Keratinocyte (primary cell): ENCODE data around the gene CCER1. TPM values are rescaled to one million over a fixed set of nuclear protein-coding genes. Genes with fewer than 3 reads are reported as not detected.

ENCODE experiments used
- DNase-seq: peaks from one replicate; pipeline ENCODE4 v3.0.0-alpha.2; 2011; ENCODE audit warnings: low read depth, missing footprints, low spot score
- FAIRE-seq: peaks from 2 replicates; lab custom pipeline; 2011; peaks lifted over from hg19 to GRCh38; lab: Jason Lieb, UNC
- H2AFZ ChIP-seq: 2 replicates; pipeline ENCODE4 v1.6.0; 2012; ENCODE audit warnings: low read length, control low read depth, inconsistent platforms; ENCODE audit not compliant: control insufficient read depth
- H3K27ac ChIP-seq: 2 replicates; pipeline ENCODE4 v1.5.1; 2011; ENCODE audit warnings: low read length; ENCODE audit not compliant: control insufficient read depth, insufficient read depth
- H3K27me3 ChIP-seq: 3 replicates; pipeline ENCODE4 v1.6.0; 2011; ENCODE audit warnings: low read length; ENCODE audit not compliant: control insufficient read depth, insufficient read depth; ENCODE audit errors: extremely low read depth
- H3K36me3 ChIP-seq, 2 experiments: 2 replicates in 1 of 2; 3 replicates in 1 of 2; pipeline ENCODE4 v1.5.1; 2011; ENCODE audit warnings: low read length in 2 of 2, mild to moderate bottlenecking in 1 of 2; ENCODE audit not compliant: control insufficient read depth in 2 of 2, insufficient read depth in 2 of 2; ENCODE audit errors: extremely low read depth in 1 of 2
- H3K4me1 ChIP-seq: 3 replicates; pipeline ENCODE4 v1.5.1; 2011; ENCODE audit warnings: low read length; ENCODE audit not compliant: control insufficient read depth, insufficient read depth; ENCODE audit errors: extremely low read depth
- H3K4me2 ChIP-seq: 3 replicates; pipeline ENCODE4 v1.6.0; 2011; ENCODE audit warnings: low read depth, low read length; ENCODE audit not compliant: control insufficient read depth, insufficient read depth; ENCODE audit errors: extremely low read depth
- H3K4me3 ChIP-seq, 3 experiments: fragments of 200-600 bp in 1 of 3; sonication (generic) in 1 of 3; 2 replicates in 2 of 3; 3 replicates in 1 of 3; pipeline ENCODE4 v1.5.1; 2011 to 2016; ENCODE audit warnings: low read length in 3 of 3, mild to moderate bottlenecking in 3 of 3, control low read depth in 2 of 3, inconsistent platforms in 1 of 3, low read depth in 1 of 3, mixed read lengths in 1 of 3, mixed run types in 1 of 3, moderate library complexity in 1 of 3; ENCODE audit not compliant: control insufficient read depth in 2 of 3, insufficient read depth in 2 of 3; ENCODE audit errors: extremely low read depth in 1 of 3
- H3K79me2 ChIP-seq: 2 replicates; pipeline ENCODE4 v1.6.0; 2012; ENCODE audit warnings: low read length; ENCODE audit not compliant: control insufficient read depth, insufficient read depth
- H3K9ac ChIP-seq: 3 replicates; pipeline ENCODE4 v1.6.0; 2011; ENCODE audit warnings: low read length; ENCODE audit not compliant: control insufficient read depth, insufficient read depth; ENCODE audit errors: extremely low read depth
- H3K9me1 ChIP-seq: 3 replicates; pipeline ENCODE4 v1.6.0; 2011; ENCODE audit warnings: low read length; ENCODE audit not compliant: control insufficient read depth, insufficient read depth; ENCODE audit errors: extremely low read depth
- H3K9me3 ChIP-seq: 2 replicates; pipeline ENCODE4 v1.5.1; 2012; ENCODE audit warnings: low read depth, low read length; ENCODE audit not compliant: control insufficient read depth
- H4K20me1 ChIP-seq: 3 replicates; pipeline ENCODE4 v1.6.0; 2011; ENCODE audit warnings: low read length; ENCODE audit not compliant: control insufficient read depth, insufficient read depth; ENCODE audit errors: extremely low read depth
- CTCF ChIP-seq, 3 experiments: IDR thresholded peaks in 1 of 3; conservative IDR thresholded peaks in 1 of 3; optimal IDR thresholded peaks in 1 of 3; 2 replicates in 2 of 3; 3 replicates in 1 of 3; pipeline versions ENCODE3 to v1.5.1; 2011; ENCODE audit warnings: low read length in 3 of 3, mild to moderate bottlenecking in 3 of 3, moderate library complexity in 2 of 3, control low read depth in 1 of 3, inconsistent platforms in 1 of 3; ENCODE audit not compliant: insufficient read depth in 2 of 3; ENCODE audit errors: extremely low read depth in 1 of 3
- EZH2 ChIP-seq: IDR thresholded peaks from one replicate; pipeline ENCODE4 v1.6.1; 2012; ENCODE audit warnings: inconsistent platforms, mild to moderate bottlenecking, low read length, moderate library complexity
- dilution Hi-C: fragments of 300-500 bp; cut with MboI; formaldehyde crosslinking; loops from one replicate; pipeline ENCODE4 v1.7.0; 2020; ENCODE audit warnings: low sequenced_read_pairs; ENCODE audit not compliant: extremely low pct_ligation_motif_present
- polyA plus RNA-seq, 5 experiments: library from polyadenylated mRNA; depleted of rRNA in 3 of 5; stranded (reverse) in 3 of 5; stranded (forward) in 1 of 5; unstranded in 1 of 5; fragments of >200 nt; gene quantifications; 1 replicate in 1 of 5; 2 replicates in 3 of 5; 3 replicates in 1 of 5; pipeline versions ENCODE4 v1.2.1 to v1.2.3, GENCODE V29; 2011 to 2012; ENCODE audit warnings: missing spikeins in 2 of 5, low read depth in 1 of 5, low replicate concordance in 1 of 5

The CCER1 gene
- polyA plus RNA-seq, 1 donor (not counting 4 experiments of a cell fraction or from before 2014, with no cell fraction given) = not detected

GRCh38 chr12:90972226-90972625 is 17.2 kb upstream of the CCER1 start:
- dilution Hi-C loops = no loop called here
- Histone ChIP-seq H3K27me3 (no peaks in the 10 kb centered on the region), H4K20me1 (no peaks in the 10 kb centered on the region), H3K9ac (no peak overlapping the region), H3K9me1 (no peaks in the 10 kb centered on the region), H3K27ac (no peak overlapping the region), H2AFZ (no peak overlapping the region), H3K9me3 (no peaks in the 10 kb centered on the region), H3K79me2 (no peaks in the 10 kb centered on the region), H3K4me3 (no peak overlapping the region), H3K36me3 (no peaks in the 10 kb centered on the region), H3K4me1 (peaks cover 4% of the 10 kb centered on the region), H3K4me2 (no peak overlapping the region)
- DNase-seq (no peak), FAIRE-seq (no peak)
- TF ChIP-seq EZH2 = no peak
- TF ChIP-seq CTCF (optimal IDR thresholded peaks at IDR 0.05 in 1 of 3, IDR thresholded peaks at IDR 0.05 in 1 of 3, conservative IDR thresholded peaks at IDR 0.05 in 1 of 3; ENCODE audit: extremely low read depth in 1 of 3, insufficient read depth in 2 of 3, low read length in 3 of 3) = no peak

- dilution Hi-C loops = no loop called here
- H3K27me3 ChIP-seq = no peaks in the 10 kb centered on the region
- H3K4me3 ChIP-seq = no peak overlapping the region
- no peaks in the 10 kb centered on the region for H3K36me3 ChIP-seq
- H3K9ac ChIP-seq = no peak overlapping the region
- no peaks in the 10 kb centered on the region for H3K9me3 ChIP-seq
- H3K27ac ChIP-seq = no peak overlapping the region
- no peaks in the 10 kb centered on the region for H3K9me1 ChIP-seq
- H3K79me2 ChIP-seq = no peaks in the 10 kb centered on the region
- no peaks in the 10 kb centered on the region for H4K20me1 ChIP-seq
- no peak for TF ChIP-seq CTCF (optimal IDR thresholded peaks at IDR 0.05 in 1 of 3, IDR thresholded peaks at IDR 0.05 in 1 of 3, conservative IDR thresholded peaks at IDR 0.05 in 1 of 3; ENCODE audit: extremely low read depth in 1 of 3, insufficient read depth in 2 of 3, low read length in 3 of 3)
- TF ChIP-seq EZH2 = no peak
- FAIRE-seq (no peak), DNase-seq (no peak)
- no peak overlapping the region for H3K4me2 ChIP-seq
- peaks cover 4% of the 10 kb centered on the region for H3K4me1 ChIP-seq
- no peak overlapping the region for H2AFZ ChIP-seq
These were observed 15.9 kb upstream of the CCER1 start for GRCh38 chr12:90970911-90971310.
